H1 (cell line): Measurements from ENCODE around the gene RGS6. TPM values are rescaled to one million over a fixed set of nuclear protein-coding genes. Genes with fewer than 3 reads are reported as not detected.

Experiments
- CTCF ChIA-PET: fragments of 300-600 bp; sonication (Branson Sonifier 250); formaldehyde crosslinking; loops from one replicate; lab custom pipeline; 2021; ENCODE audit not compliant: partially characterized antibody; lab: Charles Lee
- POLR2A ChIA-PET: fragments of 300-600 bp; sonication (Branson Sonifier 250); formaldehyde crosslinking; loops from one replicate; lab custom pipeline; 2021; ENCODE audit warnings: inconsistent platforms; ENCODE audit not compliant: partially characterized antibody; lab: Charles Lee
- DNase-seq, 2 experiments: peaks; one replicate each; pipeline versions ENCODE4 v3.0.0 to v3.0.0-alpha.2; 2010 to 2022; ENCODE audit warnings: low spot score in 2 of 2, low read depth in 1 of 2, mixed read lengths in 1 of 2
- FAIRE-seq: peaks from 2 replicates; lab custom pipeline; 2011; peaks lifted over from hg19 to GRCh38; lab: Jason Lieb, UNC
- H2AFZ ChIP-seq: 2 replicates; pipeline ENCODE4 v1.8.1; 2012; ENCODE audit warnings: low read length, inconsistent platforms
- H2AK5ac ChIP-seq: 2 replicates; pipeline ENCODE4 v1.6.1; 2013; ENCODE audit warnings: low read depth, low read length
- H2BK120ac ChIP-seq: replicated peaks from 2 replicates; pipeline ENCODE3; 2013; ENCODE audit warnings: low read depth, low read length, inconsistent platforms
- H2BK12ac ChIP-seq: 2 replicates; pipeline ENCODE4 v1.6.1; 2013; ENCODE audit warnings: low read depth, low read length
- H2BK15ac ChIP-seq: 2 replicates; pipeline ENCODE4 v1.6.1; 2013; ENCODE audit warnings: low read length
- H2BK20ac ChIP-seq: 2 replicates; pipeline ENCODE4 v1.6.1; 2013; ENCODE audit warnings: low read length
- H2BK5ac ChIP-seq: 2 replicates; pipeline ENCODE4 v1.6.1; 2013; ENCODE audit warnings: low read depth, low read length
- H3K14ac ChIP-seq: 2 replicates; pipeline ENCODE4 v1.6.1; 2013; ENCODE audit warnings: inconsistent platforms; ENCODE audit not compliant: insufficient read length
- H3K18ac ChIP-seq: 2 replicates; pipeline ENCODE4 v1.6.1; 2013; ENCODE audit warnings: low read length; ENCODE audit errors: extremely low read depth
- H3K23ac ChIP-seq: 2 replicates; pipeline ENCODE4 v1.6.1; 2013; ENCODE audit warnings: inconsistent platforms; ENCODE audit not compliant: insufficient read length
- H3K23me2 ChIP-seq: 2 replicates; pipeline ENCODE4 v1.6.1; 2013; ENCODE audit warnings: low read depth, low read length
- H3K27ac ChIP-seq: 2 replicates; pipeline ENCODE4 v1.6.1; 2011; ENCODE audit warnings: low read depth, low read length, inconsistent platforms
- H3K27me3 ChIP-seq, 4 experiments: replicated peaks in 1 of 4; 1 replicate in 1 of 4; 2 replicates in 3 of 4; pipeline versions ENCODE4 v1.6.1 to v1.8.1; 2011 to 2013; ENCODE audit warnings: low read length in 3 of 4, mild to moderate bottlenecking in 3 of 4, inconsistent platforms in 2 of 4, mixed read lengths in 2 of 4, moderate library complexity in 1 of 4; ENCODE audit not compliant: control insufficient read depth in 3 of 4, insufficient read depth in 3 of 4; ENCODE audit errors: extremely low read depth in 1 of 4
- H3K36me3 ChIP-seq, 4 experiments: 2 replicates each; pipeline versions ENCODE4 v1.6.1 to v1.8.1; 2011 to 2013; ENCODE audit warnings: mild to moderate bottlenecking in 4 of 4, low read length in 3 of 4, moderate library complexity in 2 of 4, control low read depth in 1 of 4, inconsistent platforms in 1 of 4; ENCODE audit not compliant: insufficient read depth in 4 of 4, control insufficient read depth in 2 of 4
- H3K4ac ChIP-seq: replicated peaks from 2 replicates; pipeline ENCODE3; 2013; ENCODE audit warnings: low read length, low read depth, mixed read lengths, inconsistent platforms; ENCODE audit not compliant: insufficient read length
- H3K4me1 ChIP-seq, 4 experiments: replicated peaks in 1 of 4; 1 replicate in 1 of 4; 2 replicates in 3 of 4; pipeline versions ENCODE4 v1.6.1 to v1.8.1; 2011 to 2013; ENCODE audit warnings: low read length in 3 of 4, inconsistent platforms in 2 of 4, mixed read lengths in 1 of 4; ENCODE audit not compliant: insufficient read depth in 4 of 4, control insufficient read depth in 3 of 4
- H3K4me2 ChIP-seq, 2 experiments: 2 replicates each; pipeline versions ENCODE4 v1.6.1 to v1.8.1; 2011 to 2013; ENCODE audit warnings: low read depth in 2 of 2, low read length in 2 of 2, control low read depth in 1 of 2, inconsistent platforms in 1 of 2, mild to moderate bottlenecking in 1 of 2; ENCODE audit not compliant: insufficient read depth in 1 of 2
- H3K4me3 ChIP-seq, 4 experiments: fragments of 200-600, 300-600 bp in 1 of 4; sonication (generic), shearing (Covaris generic), sonication (Bioruptor Twin) in 1 of 4; 2 replicates each; pipeline versions ENCODE4 v1.5.1 to v1.8.1; 2011 to 2016; ENCODE audit warnings: low read length in 4 of 4, low read depth in 3 of 4, control low read depth in 2 of 4, inconsistent platforms in 2 of 4, mild to moderate bottlenecking in 2 of 4, mixed read lengths in 1 of 4, moderate library complexity in 1 of 4; ENCODE audit not compliant: insufficient read depth in 2 of 4; ENCODE audit errors: extremely low read depth in 1 of 4
- H3K56ac ChIP-seq: replicated peaks from 2 replicates; pipeline ENCODE3; 2013; ENCODE audit warnings: low read depth, mild to moderate bottlenecking, mixed read lengths, low read length, inconsistent platforms; ENCODE audit not compliant: insufficient read length
- H3K79me1 ChIP-seq: 2 replicates; pipeline ENCODE4 v1.6.1; 2013; ENCODE audit warnings: low read depth, low read length, control low read depth
- H3K79me2 ChIP-seq, 2 experiments: 2 replicates each; pipeline versions ENCODE4 v1.6.1 to v1.8.1; 2012 to 2013; ENCODE audit warnings: low read length in 2 of 2, mild to moderate bottlenecking in 2 of 2, inconsistent platforms in 1 of 2; ENCODE audit not compliant: insufficient read depth in 2 of 2, control insufficient read depth in 1 of 2
- H3K9ac ChIP-seq, 4 experiments: replicated peaks in 1 of 4; 1 replicate in 1 of 4; 2 replicates in 3 of 4; pipeline versions ENCODE4 v1.6.1 to v1.8.1; 2011 to 2013; ENCODE audit warnings: low read depth in 3 of 4, low read length in 3 of 4, control low read depth in 2 of 4, mild to moderate bottlenecking in 2 of 4, moderate library complexity in 2 of 4, inconsistent platforms in 1 of 4; ENCODE audit errors: extremely low read depth in 1 of 4
- H3K9me3 ChIP-seq, 2 experiments: 2 replicates each; pipeline versions ENCODE4 v1.6.1 to v1.8.1; 2012 to 2013; ENCODE audit warnings: mild to moderate bottlenecking in 2 of 2, moderate library complexity in 2 of 2, control low read depth in 1 of 2, inconsistent platforms in 1 of 2, low read depth in 1 of 2, low read length in 1 of 2, mixed read lengths in 1 of 2; ENCODE audit not compliant: insufficient read depth in 2 of 2
- H4K20me1 ChIP-seq, 2 experiments: replicated peaks in 1 of 2; 2 replicates each; pipeline versions ENCODE3 to v1.8.1; 2011 to 2013; ENCODE audit warnings: inconsistent platforms in 2 of 2, low read length in 2 of 2, mild to moderate bottlenecking in 1 of 2; ENCODE audit not compliant: insufficient read depth in 2 of 2, control insufficient read depth in 1 of 2
- H4K5ac ChIP-seq: 2 replicates; pipeline ENCODE4 v1.6.1; 2013; ENCODE audit warnings: low read length, low read depth, mixed read lengths, inconsistent platforms; ENCODE audit not compliant: insufficient read length
- H4K8ac ChIP-seq: 2 replicates; pipeline ENCODE4 v1.8.0; 2013; ENCODE audit warnings: mild to moderate bottlenecking, moderate library complexity, low read length, inconsistent platforms; ENCODE audit not compliant: insufficient read depth; ENCODE audit errors: extremely low read depth
- H4K91ac ChIP-seq: replicated peaks from 2 replicates; pipeline ENCODE3; 2013; ENCODE audit warnings: low read length, mixed read lengths, inconsistent platforms; ENCODE audit not compliant: insufficient read length
- CBX5 ChIP-seq: fragments of 300-800, 300-1000 bp; sonication (generic); IDR thresholded peaks from 2 replicates; pipeline ENCODE4 v1.7.1; 2016; ENCODE audit warnings: antibody characterized with exemption, low read length, low read depth
- CTBP2 ChIP-seq: IDR thresholded peaks from 2 replicates; pipeline ENCODE4 v1.7.0; 2011; ENCODE audit warnings: borderline replicate concordance, mild to moderate bottlenecking, moderate library complexity, mixed read lengths, low read length; ENCODE audit not compliant: insufficient read depth, insufficient read length
- CTCF ChIP-seq, 3 experiments: IDR thresholded peaks; 1 replicate in 2 of 3; 2 replicates in 1 of 3; pipeline versions ENCODE4 v1.5.1 to v1.6.1; 2011; ENCODE audit warnings: low read length in 3 of 3, mild to moderate bottlenecking in 3 of 3, inconsistent platforms in 2 of 3, low read depth in 1 of 3, moderate library complexity in 1 of 3; ENCODE audit not compliant: insufficient read depth in 1 of 3; ENCODE audit errors: control extremely low read depth in 1 of 3
- NRF1 ChIP-seq: IDR thresholded peaks from 2 replicates; pipeline ENCODE4 v1.6.1; 2011; ENCODE audit warnings: mild to moderate bottlenecking, low read depth, low read length, improper control_type of control experiment
- POLR2AphosphoS5 ChIP-seq: IDR thresholded peaks from 2 replicates; pipeline ENCODE4 v1.6.1; 2011; ENCODE audit warnings: low read depth, low read length
- RNF2 ChIP-seq: fragments of 200-900, 300-1000 bp; sonication (generic); IDR thresholded peaks from 2 replicates; pipeline ENCODE4 v1.7.1; 2016; ENCODE audit warnings: borderline replicate concordance, low read depth, mild to moderate bottlenecking, antibody characterized with exemption, low read length; ENCODE audit not compliant: poor library complexity, severe bottlenecking; ENCODE audit errors: missing control alignments
- RXRA ChIP-seq: IDR thresholded peaks from 2 replicates; pipeline ENCODE4 v1.6.1; 2011; ENCODE audit warnings: low read depth, mild to moderate bottlenecking, low read length, moderate library complexity; ENCODE audit not compliant: insufficient read depth
- SIN3A ChIP-seq, 2 experiments: IDR thresholded peaks in 1 of 2; conservative IDR thresholded peaks in 1 of 2; 2 replicates each; pipeline ENCODE4 v1.6.1; 2011 to 2012; ENCODE audit warnings: low read length in 2 of 2, improper control_type of control experiment in 1 of 2, low read depth in 1 of 2, mild to moderate bottlenecking in 1 of 2
- SP1 ChIP-seq: IDR thresholded peaks from 2 replicates; pipeline ENCODE4 v1.6.1; 2011; ENCODE audit warnings: low read depth, low read length
- SP2 ChIP-seq: IDR thresholded peaks from 2 replicates; pipeline ENCODE4 v1.6.1; 2012; ENCODE audit warnings: mild to moderate bottlenecking, low read length, inconsistent platforms
- WGBS, 2 experiments: shearing (Covaris generic) in 1 of 2; methylation state at CpG; one replicate each; pipeline versions ENCODE4 v1.1.6 to v1.1.7; 2013 to 2015; ENCODE audit warnings: low lambda C conversion rate in 2 of 2, mixed read lengths in 2 of 2, inconsistent platforms in 1 of 2, low coverage in 1 of 2, missing lambda C conversion rate in 1 of 2; ENCODE audit not compliant: insufficient replicate concordance in 2 of 2, insufficient coverage in 1 of 2, insufficient read length in 1 of 2; ENCODE audit errors: extremely low coverage in 1 of 2, missing lambda C conversion rate in 1 of 2; 5-methylcytosine and 5-hydroxymethylcytosine counted together
- polyA plus RNA-seq, 7 experiments: library from polyadenylated mRNA; depleted of rRNA in 3 of 7; stranded (reverse) in 5 of 7; unstranded in 2 of 7; fragments of >200 nt in 5 of 7; fragments of 200-250 nt in 2 of 7; gene quantifications; 1 replicate in 5 of 7; 2 replicates in 1 of 7; 4 replicates in 1 of 7; pipeline versions ENCODE4 v1.2.1 to v1.2.3, GENCODE V29; 2011 to 2013; ENCODE audit warnings: missing spikeins in 2 of 7, mixed read lengths in 2 of 7
- total RNA-seq: library from RNA; stranded (reverse); fragmentation: NEBNext Ultra II Directional; extraction: Animal tissue kit (Norgen Biotek cat#: 25700); gene quantifications from 2 replicates; pipeline ENCODE4 v1.2.1, GENCODE V29; 2021

Gene RGS6
- total and polyA plus RNA-seq, 2 of the 8 experiments (the other 6 are each of a cell fraction or from before 2014, with no cell fraction given): 0.26 to 1.1 TPM

- no peaks in the 10 kb centered on the region for H3K9me3 ChIP-seq
- no peaks in the 10 kb centered on the region for H3K27me3 ChIP-seq
- H4K5ac ChIP-seq: no peak overlapping the region
- H3K9ac ChIP-seq: no peak overlapping the region
- H2BK15ac ChIP-seq: no peak overlapping the region
- no peak overlapping the region for H2BK12ac ChIP-seq
- H3K79me1 ChIP-seq: no peaks in the 10 kb centered on the region
- no peak overlapping the region for H4K8ac ChIP-seq
- no peak overlapping the region for H3K4me3 ChIP-seq
- H2BK120ac ChIP-seq: no peak overlapping the region
- H3K4me1 ChIP-seq: no peaks in the 10 kb centered on the region
- no peaks in the 10 kb centered on the region for H3K36me3 ChIP-seq
- H3K79me2 ChIP-seq: no peaks in the 10 kb centered on the region
- H3K14ac ChIP-seq: no peak overlapping the region
- no peak overlapping the region for H2BK5ac ChIP-seq
- CTCF ChIA-PET: interaction anchor here (0.9 to 1.1 kb wide), 2 partner anchors 10 to 94 kb away, joined by 3 to 4 read pairs; no protein-coding TSS in a partner anchor
- no peak overlapping the region for H3K4ac ChIP-seq
- FAIRE-seq: no peak
- H3K23me2 ChIP-seq: no peaks in the 10 kb centered on the region
- POLR2A ChIA-PET: no interaction called here
- H2AK5ac ChIP-seq: no peak overlapping the region
- no peaks in the 10 kb centered on the region for H4K20me1 ChIP-seq
- H2BK20ac ChIP-seq: no peak overlapping the region
- no peak overlapping the region for H3K23ac ChIP-seq
- H3K4me2 ChIP-seq: no peak overlapping the region
- H3K56ac ChIP-seq: no peak overlapping the region
- DNase-seq: no peak
- H3K18ac ChIP-seq: no peak overlapping the region
- 88% methylated on average over 8 of the region's 8 CpGs; no CpG with 5 or more reads in 1 of the 2 experiments for WGBS, 2 experiments
- no peak overlapping the region for H4K91ac ChIP-seq
- no peak overlapping the region for H2AFZ ChIP-seq
- no peak overlapping the region for H3K27ac ChIP-seq
- no peak for TF ChIP-seq RXRA
- no peak for TF ChIP-seq POLR2AphosphoS5
- TF ChIP-seq SP1: no peak
- no peak for TF ChIP-seq CBX5
- TF ChIP-seq CTBP2: no peak
- TF ChIP-seq SP2: no peak
- no peak for TF ChIP-seq NRF1
- no peak for TF ChIP-seq RNF2
- no peak for TF ChIP-seq CTCF (IDR thresholded peaks at IDR 0.05; ENCODE audit: control extremely low read depth in 1 of 3, insufficient read depth in 1 of 3, low read depth in 1 of 3, low read length in 3 of 3)
- no peak for TF ChIP-seq SIN3A (conservative IDR thresholded peaks at IDR 0.05 in 1 of 2, IDR thresholded peaks at IDR 0.05 in 1 of 2; ENCODE audit: low read depth in 1 of 2, low read length in 2 of 2)
Observed at GRCh38 chr14:72013721-72014345, 81.6 kb downstream of the RGS6 start.
